ENCODE measurements around the gene OPRD1.
"Not testable (repeated sequence)": the region's sequence is repeated elsewhere in the genome, so short reads cannot be mapped to it uniquely, and the experiment has no call there.

OPRD1 gene

GRCh38 chr1:28848416-28848815 lies 36.4 kb downstream of the OPRD1 start:
- DNase-seq, result no peak

- DNase-seq, result no peak
Observed at GRCh38 chr1:28853093-28853742, 41.2 kb downstream of the OPRD1 start.

GRCh38 chr1:28854406-28854805 lies 42.4 kb downstream of the OPRD1 start:
- DNase-seq, result not testable (repeated sequence)

GRCh38 chr1:28855046-28855445 lies 43.1 kb downstream of the OPRD1 start:
- no peak for DNase-seq

GRCh38 chr1:28855469-28855951 lies 43.5 kb downstream of the OPRD1 start:
- DNase-seq, result no peak

- no peak for DNase-seq
Observed at GRCh38 chr1:28855969-28856368, 44.0 kb downstream of the OPRD1 start.

GRCh38 chr1:28860332-28861073 lies 48.5 kb downstream of the OPRD1 start:
- no peak for DNase-seq

GRCh38 chr1:28862571-28863403 lies 50.8 kb downstream of the OPRD1 start:
- DNase-seq, result no peak

- DNase-seq, result no peak
Observed at GRCh38 chr1:28864695-28865094, 52.7 kb downstream of the OPRD1 start.

GRCh38 chr1:28865997-28866650 lies 54.2 kb downstream of the OPRD1 start:
- no peak for DNase-seq

GRCh38 chr1:28867850-28868249 lies 55.9 kb downstream of the OPRD1 start:
- DNase-seq, result no peak

GRCh38 chr1:28869952-28870351 lies 58.0 kb downstream of the OPRD1 start:
- no peak for DNase-seq

- no peak for DNase-seq
Observed at GRCh38 chr1:28871631-28872401, 59.8 kb downstream of the OPRD1 start.

GRCh38 chr1:28875134-28875533 lies 63.2 kb downstream of the OPRD1 start:
- DNase-seq, result not testable (repeated sequence)

- peak; percentile 80 for DNase-seq
Observed at GRCh38 chr1:28877132-28877781, 65.3 kb downstream of the OPRD1 start.

- no peak for DNase-seq
Observed at GRCh38 chr1:28878796-28879195, 66.8 kb downstream of the OPRD1 start.

- peak; percentile 86 for DNase-seq
Observed at GRCh38 chr1:28882009-28882628, 70.1 kb downstream of the OPRD1 start.

GRCh38 chr1:28883242-28883616 lies 71.3 kb downstream of the OPRD1 start:
- DNase-seq, result no peak

GRCh38 chr1:28885472-28885877 lies 73.5 kb downstream of the OPRD1 start:
- DNase-seq, result no peak

GRCh38 chr1:28885977-28886730 lies 74.2 kb downstream of the OPRD1 start:
- no peak for DNase-seq

Measured in midbrain (tissue), 1 donor.